Fibroblast of upper back skin (primary cell): ENCODE data around the gene GPAT3.

ENCODE experiments used
- DNase-seq: peaks from one replicate; pipeline ENCODE4 v3.0.0-alpha.2; 2013

GPAT3 gene

GRCh38 chr4:83646538-83647239 is 110.8 kb downstream of the GPAT3 start:
- DNase-seq = peak; percentile 24

DNA sequence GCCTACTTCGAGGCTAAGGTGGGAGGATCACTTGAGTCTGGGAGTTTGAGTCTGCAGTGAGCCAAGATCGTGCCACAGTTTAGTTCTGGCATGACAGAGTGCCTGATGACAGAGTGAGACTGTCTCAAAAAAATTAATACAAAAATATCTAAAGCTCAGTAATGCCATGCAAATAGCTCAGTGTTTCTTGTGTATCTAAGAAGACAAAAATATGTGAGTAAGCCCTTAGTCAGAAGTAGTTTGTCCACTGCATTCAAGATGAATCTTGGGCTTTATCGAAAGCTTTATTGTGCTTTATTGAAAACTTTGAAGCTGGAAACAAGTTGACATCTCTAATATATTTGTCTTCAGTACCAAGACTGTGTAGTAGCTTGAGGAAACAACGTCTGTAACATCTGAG is 115.9 kb downstream of the GPAT3 start:
- DNase-seq = no peak
